ENCODE measurements around the gene OGDH. TPM values are rescaled to one million over a fixed set of nuclear protein-coding genes. Genes with fewer than 3 reads are reported as not detected.
A peak's percentile ranks its signal among the peaks of the same experiment; 100 is the strongest.

Gene OGDH
- total RNA-seq, 6 experiments from 2014 or later = 46.6 to 63.2 (median 55.8) TPM

- Histone ChIP-seq H3K27ac (no peak overlapping the region), H3K4me1 (peaks cover 0 to 12% (median 2%) of the 10 kb centered on the region in 4 donors), H3K9me3 (no peaks in the 10 kb centered on the region), H3K36me3 (peaks cover 0 to 6% (median 0%) of the 10 kb centered on the region in 4 donors), H3K4me3 (no peak overlapping the region), H3K27me3 (no peaks in the 10 kb centered on the region)
- DNase-seq (peak in 1 of 3 donors; percentile 8), ATAC-seq (no peak)
- TF ChIP-seq CTCF (IDR thresholded peaks at IDR 0.05) (no peak), POLR2A (IDR thresholded peaks at IDR 0.05) (no peak)
- no CpG with 5 or more reads among the region's 1 CpG for WGBS (ENCODE audit: insufficient coverage, low coverage, low lambda C conversion rate, missing lambda C conversion rate)
- intact Hi-C loops (cut with DNase I) = no loop called here
Observed at GRCh38 chr7:44643206-44643605, 36.8 kb downstream of the OGDH start.

DNA sequence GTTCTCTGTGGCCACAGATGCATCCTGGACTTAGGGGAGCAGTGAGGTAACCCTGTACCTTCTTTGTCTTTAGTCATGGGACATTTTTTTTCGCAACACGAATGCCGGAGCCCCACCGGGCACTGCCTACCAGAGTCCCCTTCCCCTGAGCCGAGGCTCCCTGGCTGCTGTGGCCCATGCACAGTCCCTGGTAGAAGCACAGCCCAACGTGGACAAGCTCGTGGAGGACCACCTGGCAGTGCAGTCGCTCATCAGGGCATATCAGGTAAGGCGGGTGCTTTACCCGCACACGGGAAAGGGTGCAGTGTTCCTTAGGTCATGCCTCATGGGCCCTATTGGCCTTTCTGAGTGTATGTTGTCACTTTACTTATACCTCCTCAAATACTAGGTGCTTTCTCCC, 38.8 kb downstream of the OGDH start:
- intact Hi-C loops (cut with DNase I) = no loop called here
- Histone ChIP-seq H3K36me3 (peaks cover 0 to 14% (median 2%) of the 10 kb centered on the region in 4 donors), H3K9me3 (no peaks in the 10 kb centered on the region), H3K4me3 (no peak overlapping the region), H3K27me3 (no peaks in the 10 kb centered on the region), H3K4me1 (peaks cover 0 to 4% (median under 1%) of the 10 kb centered on the region in 4 donors), H3K27ac (no peak overlapping the region)
- TF ChIP-seq CTCF (IDR thresholded peaks at IDR 0.05) = no peak
- no peak for TF ChIP-seq POLR2A (IDR thresholded peaks at IDR 0.05)
- WGBS (ENCODE audit: insufficient coverage, low coverage, low lambda C conversion rate, missing lambda C conversion rate) = no CpG with 5 or more reads among the region's 11 CpGs
- no peak for ATAC-seq
- DNase-seq = peak in 1 of 3 donors; percentile 37

GRCh38 chr7:44645696-44646095, 39.3 kb downstream of the OGDH start:
- H3K36me3 ChIP-seq = peaks cover 0 to 16% (median 2%) of the 10 kb centered on the region in 4 donors
- WGBS (ENCODE audit: insufficient coverage, low coverage, low lambda C conversion rate, missing lambda C conversion rate) = 94% methylated on average over 2 of the region's 2 CpGs
- TF ChIP-seq CTCF (IDR thresholded peaks at IDR 0.05) = no peak
- no peak for TF ChIP-seq POLR2A (IDR thresholded peaks at IDR 0.05)

DNA sequence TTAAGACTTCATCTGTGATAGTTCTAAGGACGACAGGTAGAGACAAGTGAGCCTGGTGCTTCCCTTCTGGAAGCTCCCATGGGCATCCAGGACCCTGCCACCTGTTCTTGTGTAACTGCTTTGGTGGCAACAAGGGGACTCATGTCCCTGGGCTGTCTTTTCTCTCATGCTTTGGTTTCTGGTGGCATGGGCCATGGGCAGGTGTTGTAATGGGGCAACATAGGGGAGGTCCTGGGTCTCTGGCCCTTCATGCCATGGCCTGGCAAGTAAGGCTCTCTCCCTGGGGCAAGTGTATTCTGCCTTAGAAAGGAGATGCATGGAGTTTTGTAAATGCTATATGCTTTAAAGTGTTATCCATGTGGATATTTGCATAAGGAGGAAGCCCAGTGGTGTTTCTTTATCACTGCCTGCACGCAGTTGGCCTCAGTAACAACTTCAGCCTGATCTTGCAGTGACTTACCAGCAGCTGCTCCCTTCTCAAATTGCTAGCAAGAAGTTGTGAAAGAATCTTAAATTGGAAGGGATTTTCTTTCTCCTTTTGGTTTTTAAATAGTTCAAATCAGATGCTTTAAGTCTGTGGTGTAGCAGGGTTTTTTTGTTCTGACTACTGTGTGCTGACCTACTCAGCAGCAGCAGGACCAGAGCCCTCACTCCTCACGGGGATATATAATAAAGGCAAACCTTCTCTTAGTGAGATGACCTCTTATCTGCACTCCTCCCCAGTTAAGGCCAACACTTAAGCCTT, 39.9 kb downstream of the OGDH start:
- intact Hi-C loops (cut with DNase I) = no loop called here
- DNase-seq (peak in 1 of 3 donors; percentile 9), ATAC-seq (no peak)
- Histone ChIP-seq H3K27me3 (no peaks in the 10 kb centered on the region), H3K4me3 (no peak overlapping the region), H3K4me1 (no peaks in the 10 kb centered on the region), H3K9me3 (no peaks in the 10 kb centered on the region), H3K27ac (no peak overlapping the region), H3K36me3 (peaks cover 0 to 16% (median 2%) of the 10 kb centered on the region in 4 donors)
- TF ChIP-seq POLR2A (IDR thresholded peaks at IDR 0.05) = no peak
- TF ChIP-seq CTCF (IDR thresholded peaks at IDR 0.05) = no peak
- WGBS (ENCODE audit: insufficient coverage, low coverage, low lambda C conversion rate, missing lambda C conversion rate) = 92% methylated on average over 2 of the region's 3 CpGs

More at GRCh38 chr7:44645696-44646095, 39.3 kb downstream of the OGDH start:
- H3K27me3 ChIP-seq = no peaks in the 10 kb centered on the region
- no peak for ATAC-seq
- intact Hi-C loops (cut with DNase I) = no loop called here
- H3K9me3 ChIP-seq = no peaks in the 10 kb centered on the region
- H3K4me1 ChIP-seq = no peaks in the 10 kb centered on the region
- no peak overlapping the region for H3K27ac ChIP-seq
- H3K4me3 ChIP-seq = no peak overlapping the region
- DNase-seq = no peak
